Frontal cortex (tissue), 4 donors: ENCODE results near the gene OR2AT4. TPM values are rescaled to one million over a fixed set of nuclear protein-coding genes. Genes with fewer than 3 reads are reported as not detected.
"Not testable (repeated sequence)": the region's sequence is repeated elsewhere in the genome, so short reads cannot be mapped to it uniquely, and the experiment has no call there.

Experiments used
- DNase-seq, 2 donors: peaks; one replicate each; pipeline ENCODE4 v3.0.0; 2012; ENCODE audit warnings: low spot score in 2 of 2
- FAIRE-seq: peaks from 2 replicates; lab custom pipeline; 2012; peaks lifted over from hg19 to GRCh38; lab: Jason Lieb, UNC
- total RNA-seq: library from RNA; depleted of rRNA; stranded (reverse); fragments of >200 nt; gene quantifications from one replicate; pipeline ENCODE4 v1.2.3, GENCODE V29; 2014
- donor health status: control.
- donor health status: control.
- donor health status: control.

OR2AT4 gene
- total RNA-seq, 1 donor from 2014 or later, result not detected

DNA sequence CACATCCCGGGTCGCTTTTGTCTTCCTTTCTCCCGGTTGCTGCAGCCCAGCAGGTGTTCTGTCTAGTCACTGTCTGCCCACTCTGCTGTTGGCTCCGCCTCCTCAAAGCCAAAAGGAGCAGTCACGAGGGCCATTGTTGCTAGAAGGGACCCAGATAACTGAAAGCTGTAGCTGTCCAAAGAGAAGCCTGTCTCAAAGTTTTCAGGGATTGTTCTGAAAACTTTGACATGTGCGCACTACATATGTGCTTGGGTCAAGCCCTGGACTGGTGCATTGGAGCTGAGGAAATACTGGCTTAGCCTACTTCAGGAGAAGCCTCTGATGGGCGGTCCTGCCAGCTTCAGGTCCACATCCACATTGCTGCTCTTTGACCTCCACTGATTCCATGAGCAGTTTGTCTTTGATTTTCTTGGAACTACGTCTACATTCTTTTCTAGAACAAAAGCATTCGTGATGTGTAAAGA lies 8.8 kb upstream of the OR2AT4 start:
- DNase-seq (no peak), FAIRE-seq (no peak)

DNA sequence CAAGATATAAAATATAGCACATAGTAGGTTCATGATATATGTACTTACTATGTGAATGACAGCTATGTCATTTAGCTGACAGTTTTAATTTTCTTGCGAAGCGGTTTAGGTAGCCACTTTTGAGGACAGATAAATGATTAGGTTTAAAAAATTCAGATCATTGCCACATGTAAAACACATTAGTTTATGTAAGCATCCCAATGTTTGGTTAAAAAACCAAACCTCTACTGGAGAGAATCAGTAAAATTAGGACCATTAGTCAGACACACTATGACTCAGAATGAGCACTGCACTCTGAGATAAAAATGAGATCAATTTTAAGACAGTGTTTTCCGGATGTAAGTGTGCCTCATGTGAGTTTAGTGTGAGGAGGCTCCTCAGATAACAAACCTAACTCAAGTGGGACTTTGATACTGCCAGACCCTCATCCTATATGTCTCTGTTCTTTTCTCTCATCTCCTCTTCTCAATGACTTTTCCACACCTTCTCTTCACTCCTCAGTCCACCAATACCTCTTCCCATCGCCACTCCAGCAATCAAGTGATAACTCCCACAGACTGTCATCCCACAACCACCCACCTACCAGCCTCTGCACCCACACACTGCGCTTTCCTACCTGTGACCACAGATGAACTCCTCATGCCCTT lies 6.8 kb upstream of the OR2AT4 start:
- DNase-seq (no peak), FAIRE-seq (no peak)

DNA sequence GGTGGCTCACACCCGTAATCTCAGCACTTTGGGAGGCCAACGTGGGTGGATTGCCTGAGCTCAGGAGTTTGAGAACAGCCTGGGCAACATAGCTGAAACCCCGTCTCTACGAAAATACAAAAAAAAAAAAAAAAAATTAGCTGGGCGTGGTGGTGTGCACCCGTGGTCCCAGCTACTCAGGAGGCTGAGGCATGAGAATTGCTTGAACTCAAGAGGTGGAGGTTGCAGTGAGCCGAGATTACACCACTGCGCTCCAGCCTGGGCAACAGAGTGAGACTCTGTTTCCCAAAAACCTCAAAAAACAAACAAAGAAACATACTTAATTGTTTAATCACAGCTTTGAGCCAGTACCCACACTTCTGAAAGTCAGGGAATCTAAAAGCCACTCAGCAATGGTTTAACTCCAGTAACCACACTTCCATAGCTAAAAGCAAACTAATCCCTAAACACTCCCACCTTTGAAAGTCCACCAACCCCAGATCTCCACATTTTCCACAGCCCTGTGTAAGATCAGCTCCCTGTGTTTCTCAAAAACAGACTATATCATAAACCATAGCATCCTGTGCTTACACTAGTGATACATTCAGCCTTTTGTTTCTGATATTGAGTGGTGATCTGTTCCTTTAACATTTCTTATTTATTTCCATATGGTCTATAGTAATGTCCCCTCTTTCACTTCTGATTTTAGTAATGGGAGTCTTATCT lies 4.9 kb upstream of the OR2AT4 start:
- DNase-seq (no peak), FAIRE-seq (no peak)

DNA sequence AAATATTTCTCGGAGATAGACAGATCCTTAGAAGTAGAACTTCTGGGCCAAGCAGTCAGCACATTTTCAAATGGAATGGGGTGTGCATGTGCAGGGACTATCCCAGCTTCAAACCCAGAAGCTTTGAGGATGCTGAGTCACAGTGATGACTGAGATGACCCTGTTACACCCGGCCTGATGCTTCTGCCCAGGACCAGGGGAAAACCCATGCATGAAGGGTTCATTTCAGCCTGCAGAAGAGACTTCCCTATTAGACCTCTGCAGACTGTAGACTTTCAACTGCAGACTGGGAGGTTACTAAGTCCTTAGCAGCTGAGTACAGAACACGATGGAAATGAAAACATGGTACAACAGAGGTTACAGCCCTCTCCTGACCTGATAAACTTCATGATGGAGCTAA lies 3.6 kb upstream of the OR2AT4 start:
- no peak for DNase-seq
- no peak for FAIRE-seq

DNA sequence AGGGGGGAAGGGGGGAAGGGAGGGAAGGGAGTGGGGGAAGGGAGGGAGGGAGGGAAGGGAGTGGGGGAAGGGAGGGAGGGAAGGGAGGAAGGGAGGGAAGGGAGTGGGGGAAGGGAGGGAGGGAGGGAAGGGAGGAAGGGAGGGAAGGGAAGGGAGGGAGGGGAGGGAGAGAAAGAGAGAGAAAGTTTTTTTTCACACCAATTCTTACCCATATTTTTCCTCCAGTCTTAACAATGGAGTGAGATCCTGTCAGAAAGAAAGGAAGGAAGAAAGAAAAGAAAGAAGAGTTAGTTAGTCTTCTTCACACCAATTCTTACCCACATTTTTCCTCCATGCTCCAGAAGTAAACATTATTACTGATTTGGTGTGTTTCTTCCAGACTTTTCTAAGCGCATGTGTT lies 3.0 kb upstream of the OR2AT4 start:
- FAIRE-seq (no peak), DNase-seq (no peak)

- DNase-seq, FAIRE-seq: not testable (repeated sequence)
Observed at GRCh38 chr11:75098835-75099439, 2.3 kb upstream of the OR2AT4 start.

GRCh38 chr11:75098181-75098580 lies 1.5 kb upstream of the OR2AT4 start:
- not testable (repeated sequence) for FAIRE-seq, DNase-seq

DNA sequence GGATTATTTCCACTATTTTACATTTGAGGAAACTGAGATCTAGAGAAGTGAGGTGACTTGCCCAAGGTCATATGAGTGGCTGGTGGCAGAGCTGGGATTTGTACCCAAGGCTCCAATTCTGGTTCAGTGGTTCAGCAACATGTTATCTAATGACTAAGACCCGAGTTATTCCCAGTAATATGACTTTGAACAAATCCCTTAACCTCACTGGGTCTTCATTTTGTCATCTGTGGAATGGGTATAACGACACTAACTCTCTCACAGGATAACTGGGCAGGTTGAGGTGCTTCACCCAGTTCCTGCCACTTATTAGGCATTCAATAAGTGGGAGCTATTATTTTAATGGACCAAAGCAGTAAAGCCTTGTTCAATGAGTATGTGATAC lies 489 bp upstream of the OR2AT4 start:
- DNase-seq (no peak), FAIRE-seq (no peak)

GRCh38 chr11:75094382-75094781 lies 2.3 kb downstream of the OR2AT4 start:
- DNase-seq, FAIRE-seq: not testable (repeated sequence)

- FAIRE-seq (no peak), DNase-seq (no peak)
Observed at GRCh38 chr11:75090671-75091177, 6.0 kb downstream of the OR2AT4 start.

GRCh38 chr11:75087319-75088305 lies 9.1 kb downstream of the OR2AT4 start:
- FAIRE-seq (no peak), DNase-seq (no peak)

GRCh38 chr11:75084883-75085282 lies 11.8 kb downstream of the OR2AT4 start:
- FAIRE-seq (no peak), DNase-seq (no peak)

- DNase-seq, result no peak
- no peak for FAIRE-seq
Observed at GRCh38 chr11:75083217-75083605, 13.5 kb downstream of the OR2AT4 start.

- FAIRE-seq, result no peak
- no peak for DNase-seq
Observed at GRCh38 chr11:75082601-75083216, 14.0 kb downstream of the OR2AT4 start.

DNA sequence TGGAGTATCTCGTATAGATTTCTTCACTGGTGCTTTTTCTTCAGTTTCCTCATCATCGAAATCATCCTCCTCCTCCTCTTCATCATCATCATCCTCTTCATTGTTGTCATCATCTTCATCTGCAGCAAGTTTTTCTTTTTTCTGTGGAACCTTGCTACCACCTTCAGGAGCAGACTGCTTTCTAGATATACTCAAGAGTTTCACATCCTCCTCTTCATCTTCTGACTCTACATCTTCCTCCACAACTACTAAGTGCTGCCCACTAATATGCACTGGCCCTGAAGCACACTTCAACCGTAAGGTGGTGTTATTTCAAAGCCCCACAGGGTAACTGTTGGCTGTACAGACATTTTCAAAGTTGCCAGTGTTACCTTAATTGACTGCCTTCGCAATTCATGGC lies 17.1 kb downstream of the OR2AT4 start:
- no peak for DNase-seq
- FAIRE-seq, result no peak

- FAIRE-seq (no peak), DNase-seq (no peak)
Observed at GRCh38 chr11:75078233-75078632, 18.4 kb downstream of the OR2AT4 start.

- DNase-seq (no peak), FAIRE-seq (no peak)
Observed at GRCh38 chr11:75077316-75077715, 19.4 kb downstream of the OR2AT4 start.

GRCh38 chr11:75076671-75077070 lies 20.0 kb downstream of the OR2AT4 start:
- FAIRE-seq (no peak), DNase-seq (no peak)

DNA sequence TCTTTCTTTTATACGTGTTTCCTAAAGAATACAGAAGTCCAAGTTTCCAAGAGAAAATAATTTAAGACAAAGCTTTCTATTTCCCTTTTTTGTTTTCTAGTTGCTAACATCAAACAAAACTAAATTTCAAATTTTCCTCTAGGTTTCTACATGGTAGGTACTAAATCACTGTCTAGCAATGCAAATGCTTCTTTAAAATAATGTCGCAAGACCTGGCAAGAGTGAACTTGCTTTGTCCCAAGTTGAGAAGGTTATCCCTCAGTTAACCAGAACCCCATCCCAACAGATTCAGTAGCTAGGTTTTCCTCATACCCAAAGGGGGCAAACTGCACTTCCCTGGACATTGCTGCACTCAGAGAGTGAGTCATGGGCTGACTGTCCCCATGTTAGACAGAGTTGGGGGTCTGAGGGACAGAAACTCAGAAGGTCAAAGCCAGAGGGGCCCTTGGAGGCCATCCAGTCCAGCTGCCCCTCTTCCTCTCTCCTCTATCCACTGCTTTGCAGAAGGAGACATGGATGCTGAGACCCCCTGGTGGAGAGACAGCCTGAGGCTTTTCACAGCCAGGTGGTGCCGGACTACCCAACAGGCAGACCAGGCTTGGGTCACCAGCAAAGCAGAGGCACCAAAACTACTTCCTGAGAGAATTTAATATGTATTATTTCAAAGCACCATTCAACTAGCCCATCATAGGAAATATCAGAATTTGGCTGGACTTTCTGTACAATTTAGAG lies 23.1 kb downstream of the OR2AT4 start:
- FAIRE-seq, result no peak
- DNase-seq, result no peak
